Measurements from ENCODE around the gene NUDT2.

NUDT2 gene

DNA sequence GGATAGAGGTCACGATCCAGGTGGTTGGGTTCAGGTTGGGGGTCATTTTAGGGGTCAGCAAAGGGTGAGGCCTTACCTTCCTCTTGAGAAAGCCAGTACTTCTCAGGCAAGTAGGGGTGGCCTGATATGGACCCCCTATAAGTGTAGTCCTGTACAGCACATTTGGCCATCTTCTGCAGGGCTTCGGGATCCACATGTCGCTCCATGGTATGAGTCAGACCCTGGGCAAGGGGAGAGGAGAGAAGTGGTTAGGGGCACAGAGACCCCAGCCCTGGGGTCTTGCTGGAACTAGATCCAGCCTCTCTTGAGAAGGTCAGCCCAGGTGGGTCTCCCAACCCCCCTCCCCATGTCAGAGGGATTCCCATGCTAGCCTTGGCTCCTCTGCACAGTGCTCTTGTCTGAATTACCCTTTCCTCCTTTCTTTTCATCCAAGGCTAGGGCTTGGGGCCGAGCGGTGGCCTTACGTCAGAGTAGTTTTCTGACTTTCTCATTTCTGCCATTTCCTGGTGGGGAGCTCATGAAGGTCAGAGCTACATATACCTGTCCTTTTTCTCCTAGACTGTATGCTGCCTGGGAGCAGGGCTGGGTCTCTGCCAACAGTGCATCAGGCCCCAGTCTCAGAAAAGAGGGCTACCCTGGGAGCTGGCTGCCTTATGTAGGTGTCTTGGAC is 56.3 kb downstream of the NUDT2 start:
- DNase-seq (ENCODE audit: low spot score) = no peak

- no peak for DNase-seq (ENCODE audit: low spot score)
Measured at GRCh38 chr9:34386656-34387055, 57.3 kb downstream of the NUDT2 start.

GRCh38 chr9:34387239-34387638 is 57.9 kb downstream of the NUDT2 start:
- DNase-seq (ENCODE audit: low spot score) = no peak

DNA sequence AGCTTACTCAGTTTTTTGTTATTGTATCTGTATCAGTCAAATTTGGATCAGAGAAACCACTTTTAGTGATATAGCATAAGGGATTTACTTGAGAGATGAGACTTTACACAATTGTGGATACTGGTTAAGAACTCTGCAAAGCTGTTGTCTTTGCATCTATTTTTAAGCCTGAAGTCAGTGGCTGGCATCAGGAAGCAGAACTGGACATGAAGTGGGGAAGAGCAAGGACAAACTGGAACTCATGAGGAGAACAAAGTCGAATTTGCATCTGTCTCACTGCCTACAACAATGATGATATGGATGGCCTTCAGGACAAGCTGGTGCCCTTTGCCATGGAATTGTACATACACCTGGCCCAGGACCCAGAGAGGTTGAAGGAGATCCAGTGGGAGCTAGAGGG is 63.1 kb downstream of the NUDT2 start:
- no peak for DNase-seq (ENCODE audit: low spot score)
